A549 treated with CpdA at 1 μM for 4 hours (cell line): Measurements from ENCODE around the gene ZNF845. TPM values are rescaled to one million over a fixed set of nuclear protein-coding genes. Genes with fewer than 3 reads are reported as not detected.

ENCODE experiments used
- total RNA-seq: library from RNA; stranded (reverse); fragments of 200-300 nt; extraction: Qiagen RNA extraction; gene quantifications from 5 replicates; pipeline ENCODE4 v1.2.3, GENCODE V29; 2022; ENCODE audit warnings: low read depth

The ZNF845 gene
- 3.0 to 4.7 TPM (median 3.8 TPM) in 5 replicates for total RNA-seq

DNA sequence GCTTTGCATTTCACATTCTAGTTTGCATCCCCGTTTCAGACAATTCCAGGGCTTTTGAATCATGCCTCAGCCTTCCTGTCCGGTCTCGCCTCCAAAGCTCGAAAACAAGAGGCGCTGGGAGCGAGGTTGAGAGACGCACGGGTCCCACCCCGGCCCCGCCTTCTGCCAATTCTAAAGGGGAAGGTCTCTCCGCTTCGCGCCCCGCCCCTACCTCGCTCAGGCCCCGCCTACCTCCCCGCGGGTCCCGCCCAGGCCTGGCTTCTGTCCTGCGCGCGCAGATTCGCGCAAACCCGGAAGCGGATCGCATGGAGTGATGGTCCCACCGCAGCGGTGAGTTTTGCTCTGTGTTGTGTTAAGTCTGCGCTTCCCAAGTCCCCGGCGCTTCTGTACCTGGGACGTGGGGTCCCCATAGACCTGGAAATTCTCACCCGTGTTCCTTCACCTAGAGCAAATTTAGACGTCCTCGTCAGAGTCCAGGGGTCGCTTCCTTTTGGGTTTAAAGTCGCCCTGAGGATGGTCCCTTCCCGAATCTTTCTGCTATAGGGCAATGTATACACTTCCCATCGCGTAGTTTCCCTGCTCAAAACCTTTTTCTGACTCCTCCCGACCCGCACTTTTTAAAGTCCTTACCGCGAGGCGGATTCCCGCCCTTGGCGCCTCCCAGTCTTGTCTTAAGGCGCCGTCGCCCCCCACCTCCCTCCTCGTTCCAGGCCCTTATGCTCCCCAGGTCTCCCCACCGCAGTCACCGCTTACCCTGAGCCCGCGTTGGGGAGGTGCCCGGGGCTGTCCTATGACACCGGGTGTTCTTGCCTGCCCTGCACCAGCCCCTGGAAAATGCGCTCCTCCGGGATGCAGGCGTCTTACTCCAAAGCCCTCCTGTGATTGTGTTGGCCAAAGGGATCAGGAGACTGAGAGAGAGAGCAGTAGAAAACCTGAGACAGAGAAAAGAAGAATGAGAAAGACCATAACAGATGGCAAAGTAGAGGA, at the start of gene ZNF845:
TSS of gene ZNF845 (plus strand) at position 287 of the 987 bp plus-strand sequence. CDS start 7,559 bp downstream, outside the sequence.

DNA sequence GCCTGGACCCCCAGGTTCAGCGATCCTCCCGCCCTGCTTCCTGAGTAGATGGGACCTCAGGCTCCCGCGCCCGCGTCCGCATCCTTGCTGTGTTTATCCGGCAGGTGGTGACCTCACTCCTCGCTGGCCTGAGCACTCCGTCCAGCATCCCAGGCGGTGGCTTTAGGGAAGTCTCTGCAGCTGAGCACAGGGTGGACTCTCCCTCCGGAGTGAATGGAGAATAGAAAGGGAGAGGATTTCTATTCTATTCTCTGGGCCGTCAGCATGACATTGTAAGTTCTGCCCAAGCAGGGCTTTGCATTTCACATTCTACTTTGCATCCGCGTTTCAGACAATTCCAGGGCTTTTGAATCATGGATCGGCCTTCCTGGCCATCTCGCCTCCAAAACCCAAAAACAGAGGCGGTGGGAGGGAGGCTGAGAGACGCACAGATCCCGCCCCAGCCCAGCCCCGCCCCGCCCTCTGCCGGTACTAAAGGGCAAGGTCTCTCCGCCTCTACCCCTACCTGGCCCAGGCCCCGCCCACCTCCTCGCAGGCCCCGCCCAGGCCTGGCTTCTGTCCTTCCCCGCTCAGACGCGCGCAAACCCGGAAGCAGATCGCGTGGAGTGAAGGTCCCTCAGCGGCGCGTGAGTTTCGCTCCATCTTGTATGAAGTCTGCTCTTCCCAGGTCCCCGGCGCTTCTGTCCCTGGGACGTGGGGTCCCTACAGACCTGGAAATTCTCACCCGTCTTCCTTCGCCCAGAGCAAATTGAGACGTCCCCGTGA, 31.8 kb downstream of the ZNF845 start, which contains the start of gene ZNF525:
TSS of gene ZNF525 (plus strand) at position 572 of the 765 bp plus-strand sequence. CDS start 6,577 bp downstream, outside the sequence.

DNA sequence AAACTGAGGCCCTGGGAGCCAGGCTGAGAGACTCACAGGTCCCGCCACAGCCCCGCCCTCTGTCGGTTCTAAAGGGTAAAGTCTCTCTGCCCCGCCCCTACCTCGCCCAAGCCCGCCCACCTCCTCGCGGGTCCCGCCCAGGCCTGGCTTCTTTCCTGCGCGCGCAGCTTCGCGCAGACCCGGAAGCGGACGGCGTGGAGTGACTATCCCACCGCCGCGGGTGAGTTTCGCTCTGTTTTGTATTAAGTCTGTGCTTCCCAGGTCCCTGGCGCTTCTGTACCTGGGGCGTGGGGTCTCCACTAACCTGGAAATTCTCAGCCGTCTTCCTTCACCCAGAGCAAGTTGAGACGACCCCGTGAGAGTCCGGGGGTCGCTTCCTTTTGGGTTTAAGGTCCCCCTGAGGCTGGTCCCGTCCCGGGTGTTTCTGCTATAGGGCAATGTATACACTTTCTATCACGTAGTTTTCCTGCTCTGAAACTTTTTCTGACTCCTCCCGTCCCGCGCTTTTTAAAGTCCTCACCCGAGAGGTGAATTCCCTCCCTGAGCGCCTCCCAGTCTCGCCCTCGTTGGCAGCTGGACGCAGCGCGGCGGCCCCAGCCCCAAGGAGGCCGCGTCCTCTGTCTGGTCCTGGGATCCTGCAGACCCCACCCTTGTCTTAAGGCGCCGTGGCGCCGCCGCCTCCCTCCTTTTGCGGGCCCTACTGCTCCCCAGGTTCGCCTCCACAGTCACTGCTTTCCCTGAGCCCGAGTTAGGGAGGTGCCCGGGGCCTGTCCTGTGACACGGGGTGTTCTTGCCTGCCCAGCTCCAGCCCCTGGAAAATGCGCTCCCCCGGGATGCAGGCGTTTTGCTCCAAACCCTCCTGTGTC, 61.7 kb downstream of the ZNF845 start, which contains the start of gene ZNF765:
TSS of gene ZNF765 (plus strand) at position 176 of the 866 bp plus-strand sequence. CDS start 2,867 bp downstream, outside the sequence.

Other genes with a start within 250 kb of the ZNF845 start
- 6.7 to 11.0 TPM (median 7.7 TPM) in 5 replicates for gene ZNF160, start 230.3 kb upstream of the ZNF845 start, total RNA-seq
- gene ZNF415, start 200.8 kb upstream of the ZNF845 start, total RNA-seq: not detected in 5 replicates
- gene ZNF347, start 174.7 kb upstream of the ZNF845 start, total RNA-seq: not detected in 5 replicates
- not detected in 5 replicates for gene ZNF665, start 140.4 kb upstream of the ZNF845 start, total RNA-seq
- gene ZNF677, start 78.9 kb upstream of the ZNF845 start, total RNA-seq: not detected in 5 replicates
- gene VN1R2, start 75.5 kb upstream of the ZNF845 start, total RNA-seq: not detected in 5 replicates
- gene VN1R4, start 66.0 kb upstream of the ZNF845 start, total RNA-seq: not detected in 5 replicates
- gene ZNF525, start 32.0 kb downstream of the ZNF845 start, total RNA-seq: 0.26 to 0.82 TPM (median 0.38 TPM) in 5 replicates
- 3.3 to 5.5 TPM (median 4.1 TPM) in 5 replicates for gene ZNF765, start 61.4 kb downstream of the ZNF845 start, total RNA-seq
- gene ZNF761, start 98.2 kb downstream of the ZNF845 start, total RNA-seq: 7.1 to 9.3 TPM (median 7.4 TPM) in 5 replicates
- gene ZNF813, start 134.0 kb downstream of the ZNF845 start, total RNA-seq: 0.17 to 0.48 TPM (median 0.32 TPM) in 5 replicates
- 11.4 to 14.6 TPM (median 12.1 TPM) in 5 replicates for gene ZNF331, start 204.4 kb downstream of the ZNF845 start, total RNA-seq